ENCODE measurements around the gene SLC6A17. TPM values are rescaled to one million over a fixed set of nuclear protein-coding genes. Genes with fewer than 3 reads are reported as not detected.

Gene SLC6A17
- total and polyA plus RNA-seq, 9 of the 15 experiments (the other 6 are each of a cell fraction or from before 2014, with no cell fraction given) = not detected

- TF ChIP-seq SNRNP70 (optimal IDR thresholded peaks at IDR 0.05; ENCODE audit: low read depth, low read length) = no peak
- TF ChIP-seq RBBP5 (IDR thresholded peaks at IDR 0.05; ENCODE audit: borderline replicate concordance, insufficient read depth, low read length, poor library complexity, severe bottlenecking) = no peak
- no peak for TF ChIP-seq TBP (optimal IDR thresholded peaks at IDR 0.05; ENCODE audit: low read depth, low read length)
- TF ChIP-seq MED1 (CRISPR knock-in tag; IDR thresholded peaks at IDR 0.05; ENCODE audit: borderline replicate concordance) = no peak
- no peak for TF ChIP-seq SIX5 (IDR thresholded peaks at IDR 0.05; ENCODE audit: borderline replicate concordance in 1 of 2, insufficient read depth in 1 of 2, low read depth in 1 of 2, low read length in 2 of 2)
These were observed 56.1 kb downstream of the SLC6A17 start (continued) for GRCh38 chr1:110206261-110206920.

- in situ Hi-C loops (cut with MboI) (no loop called here), intact Hi-C loops (cut with micrococcal nuclease) (loop anchor here (1.0 to 2.0 kb wide), 4 partner anchors 55 to 252 kb away; no protein-coding TSS in a partner anchor)
- WGBS (ENCODE audit: insufficient coverage, low coverage, missing lambda C conversion rate) = 6% methylated on average over 5 of the region's 5 CpGs
- peak; percentile 75 to 80 (median 78) for DNase-seq (ENCODE audit: extremely low read depth in 1 of 4, low spot score in 3 of 4)
- FAIRE-seq = peak; percentile 85
- Histone ChIP-seq H3K36me3 (ENCODE audit: control insufficient read depth, insufficient read depth, low read length) (no peaks in the 10 kb centered on the region), H4K20me1 (replicated peaks; ENCODE audit: control insufficient read depth, insufficient read depth, low read length) (peaks cover 10% of the 10 kb centered on the region; the same call in 1 of the 2 replicates), H3K9ac (ENCODE audit: insufficient read depth in 1 of 2, low read depth in 2 of 2, low read length in 2 of 2) (no peak overlapping the region), H2AFZ (ENCODE audit: low read depth, low read length) (no peak overlapping the region), H3K9me1 (ENCODE audit: control insufficient read depth, insufficient read depth, low read length) (no peaks in the 10 kb centered on the region), H3K79me2 (ENCODE audit: control insufficient read depth, insufficient read depth, low read length) (no peaks in the 10 kb centered on the region), H3K4me2 (ENCODE audit: insufficient read depth, low read length) (no peak overlapping the region), H3K27me3 (ENCODE audit: control insufficient read depth in 2 of 2, insufficient read depth in 2 of 2, low read length in 2 of 2) (peaks cover 13 to 35% of the 10 kb centered on the region in 2 experiments), H3K4me1 (replicated peaks in 1 of 2; ENCODE audit: control insufficient read depth in 2 of 2, insufficient read depth in 2 of 2, low read length in 2 of 2) (peaks cover 0 to 28% of the 10 kb centered on the region in 2 experiments; a peak in 3 of 5 replicates), H3K9me3 (replicated peaks; ENCODE audit: control insufficient read depth, insufficient read depth, low read depth, low read length) (no peaks in the 10 kb centered on the region), H3K27ac (ENCODE audit: extremely low read depth, low read depth, low read length) (no peak overlapping the region), H3K4me3 (no peak overlapping the region)
- CTCF ChIA-PET (ENCODE audit: low intra/inter-chr PET ratio) = interaction anchor here (0.8 to 3.2 kb wide), 9 partner anchors 29 to 408 kb away, joined by 3 to 35 read pairs (median 5); no protein-coding TSS in a partner anchor
- no TSS peak for BruUV-seq (replicated peaks)
- ATAC-seq = peak; percentile 68
- POLR2A ChIA-PET = interaction anchor here (0.6 to 1.5 kb wide), 10 partner anchors 12 to 253 kb away, joined by 3 to 9 read pairs (median 3); partner anchors contain the start of gene RBM15
- peak; percentile 70 for TF ChIP-seq RB1 (IDR thresholded peaks at IDR 0.05; ENCODE audit: low read depth)
- TF ChIP-seq REST (IDR thresholded peaks at IDR 0.05; ENCODE audit: borderline replicate concordance) = peak; percentile 92
- no peak for TF ChIP-seq REST (CRISPR knock-in tag; IDR thresholded peaks at IDR 0.05; ENCODE audit: low read depth)
- peak; percentile 78; the same call in 1 of the 2 replicates for TF ChIP-seq CC2D1A (IDR thresholded peaks at IDR 0.05)
- peak; percentile 79 for TF ChIP-seq DEAF1 (CRISPR knock-in tag; IDR thresholded peaks at IDR 0.05)
These were observed 57.5 kb downstream of the SLC6A17 start for GRCh38 chr1:110207831-110208230.

All from K562 (cell line).